Fibroblast of skin of abdomen (primary cell): Measurements from ENCODE around the gene CDCP2.
"Not testable (repeated sequence)": the region's sequence is repeated elsewhere in the genome, so short reads cannot be mapped to it uniquely, and the experiment has no call there.

Experiments
- DNase-seq: peaks from one replicate; pipeline ENCODE4 v3.0.0-alpha.2; 2013

CDCP2 gene

GRCh38 chr1:54167422-54168139, 14.8 kb upstream of the CDCP2 start:
- DNase-seq, result peak; percentile 65

GRCh38 chr1:54166357-54166756, 13.6 kb upstream of the CDCP2 start:
- not testable (repeated sequence) for DNase-seq

GRCh38 chr1:54165146-54165545, 12.3 kb upstream of the CDCP2 start:
- DNase-seq, result no peak

- DNase-seq, result no peak
Observed at GRCh38 chr1:54163573-54163972, 10.8 kb upstream of the CDCP2 start.

GRCh38 chr1:54163051-54163450, 10.3 kb upstream of the CDCP2 start:
- DNase-seq, result no peak

- DNase-seq, result no peak
Observed at GRCh38 chr1:54161495-54162168, 8.8 kb upstream of the CDCP2 start.

GRCh38 chr1:54160351-54160750, 7.6 kb upstream of the CDCP2 start:
- peak; percentile 10 for DNase-seq

GRCh38 chr1:54159733-54160316, 7.0 kb upstream of the CDCP2 start:
- DNase-seq, result no peak

- DNase-seq, result no peak
Observed at GRCh38 chr1:54158071-54158470, 5.3 kb upstream of the CDCP2 start.

GRCh38 chr1:54157401-54157800, 4.6 kb upstream of the CDCP2 start:
- DNase-seq, result no peak

- no peak for DNase-seq
Observed at GRCh38 chr1:54156986-54157385, 4.2 kb upstream of the CDCP2 start.

GRCh38 chr1:54156201-54156600, 3.4 kb upstream of the CDCP2 start:
- DNase-seq, result no peak

- DNase-seq, result peak; percentile 74
Observed at GRCh38 chr1:54153535-54154439, 987 bp upstream of the CDCP2 start.

GRCh38 chr1:54151013-54151412, 1.8 kb downstream of the CDCP2 start:
- no peak for DNase-seq

- DNase-seq, result no peak
Observed at GRCh38 chr1:54149734-54150133, 3.1 kb downstream of the CDCP2 start.

- DNase-seq, result no peak
Observed at GRCh38 chr1:54144366-54144765, 8.4 kb downstream of the CDCP2 start.

GRCh38 chr1:54142146-54142900, 10.5 kb downstream of the CDCP2 start:
- no peak for DNase-seq

- DNase-seq, result no peak
Observed at GRCh38 chr1:54139711-54140110, 13.1 kb downstream of the CDCP2 start.

GRCh38 chr1:54138994-54139393, 13.8 kb downstream of the CDCP2 start:
- no peak for DNase-seq

GRCh38 chr1:54137534-54138061, 15.2 kb downstream of the CDCP2 start:
- peak; percentile 92 for DNase-seq

- no peak for DNase-seq
Observed at GRCh38 chr1:54136963-54137533, 15.8 kb downstream of the CDCP2 start.
